Heart left ventricle (tissue), 16 donors: ENCODE results near the gene MEPE. TPM values are rescaled to one million over a fixed set of nuclear protein-coding genes. Genes with fewer than 3 reads are reported as not detected.

Source experiments
- ATAC-seq, 4 donors: fragments of 200-7000 bp; cut with Tn5 transposase; one replicate each; pipeline ENCODE4 v1.9.1; 2020 to 2022; ENCODE audit warnings: moderate library complexity in 4 of 4, mild to moderate bottlenecking in 3 of 4, moderate number of reproducible peaks in 1 of 4
- DNase-seq, 5 donors: peaks; one replicate each; pipeline ENCODE4 v3.0.0-alpha.2; 2020
- H3K27ac ChIP-seq, 12 donors: fragments of 200-600 bp; sonication (generic) in 4 of 12; one replicate each; pipeline versions ENCODE4 v1.5.0 to v1.8.0; 2016 to 2022; ENCODE audit warnings: mild to moderate bottlenecking in 2 of 12
- H3K27me3 ChIP-seq, 9 donors: fragments of 200-600 bp; sonication (generic) in 2 of 9; one replicate each; pipeline versions ENCODE4 v1.5.1 to v1.8.0; 2016 to 2022; ENCODE audit warnings: mild to moderate bottlenecking in 3 of 9
- H3K36me3 ChIP-seq, 9 donors: fragments of 200-600 bp; sonication (generic) in 2 of 9; one replicate each; pipeline versions ENCODE4 v1.5.0 to v1.8.0; 2018 to 2022; ENCODE audit warnings: mild to moderate bottlenecking in 2 of 9
- H3K4me1 ChIP-seq, 12 donors: fragments of 200-600 bp; sonication (generic) in 4 of 12; one replicate each; pipeline versions ENCODE4 v1.5.0 to v1.8.0; 2016 to 2022; ENCODE audit warnings: mild to moderate bottlenecking in 3 of 12
- H3K4me3 ChIP-seq, 12 donors: fragments of 200-600 bp; sonication (generic) in 4 of 12; one replicate each; pipeline versions ENCODE4 v1.5.0 to v1.8.0; 2017 to 2022; ENCODE audit warnings: mild to moderate bottlenecking in 9 of 12, moderate library complexity in 4 of 12
- H3K9me3 ChIP-seq, 12 donors: fragments of 200-600 bp; sonication (generic) in 4 of 12; one replicate each; pipeline versions ENCODE4 v1.5.0 to v1.8.0; 2016 to 2022; ENCODE audit warnings: mild to moderate bottlenecking in 1 of 12
- POLR2A ChIP-seq, 2 donors: fragments of 450-650 bp; IDR thresholded peaks; one replicate each; pipeline ENCODE4 v1.6.1; 2017; ENCODE audit warnings: antibody characterized with exemption in 2 of 2, mild to moderate bottlenecking in 2 of 2, moderate library complexity in 2 of 2
- WGBS, 4 donors: extraction: QIAGEN DNeasy Blood & Tissue Kit in 2 of 4; methylation state at CpG; one replicate each; pipeline versions ENCODE4 v1.1.5 to v1.1.7; 2013 to 2018; 5-methylcytosine and 5-hydroxymethylcytosine counted together
- intact Hi-C, 10 donors: fragments of 100-400 bp; cut with DNase I; formaldehyde crosslinking; loops; one replicate each; pipeline versions ENCODE4 v1.11.1 to v1.14.2; 2022
- polyA plus RNA-seq, 2 donors: library from polyadenylated mRNA; stranded (reverse); fragments of 200-250 nt; gene quantifications; one replicate each; pipeline ENCODE4 v1.2.3, GENCODE V29; 2013
- total RNA-seq, 9 donors: library from RNA; depleted of rRNA in 2 of 9; stranded (reverse); fragments of >200 nt in 2 of 9; fragmentation: NEBNext Ultra II Directional in 3 of 9; extraction: Animal tissue kit (Norgen Biotek cat#: 25700) in 3 of 9; gene quantifications; one replicate each; pipeline versions ENCODE4 v1.1.0 to v1.2.4, GENCODE V29; 2016 to 2023
- TF ChIP-seq, protein P1 (sequence below), 12 donors: fragments of 200-600 bp; sonication (generic) in 4 of 12; IDR thresholded peaks; one replicate each; pipeline versions ENCODE4 v1.5.0 to v1.8.0; 2018 to 2022; ENCODE audit warnings: antibody characterized with exemption in 12 of 12, mild to moderate bottlenecking in 5 of 12
- donor health status: ischemic (EF 13 %, LVEDD 7.1; RV severe dilation, severe dysfunction).
- donor health status: healthy with polysubstance abuse.
- donor health status: DM: no; HTN: yes; CAD: no.
- donor health status: DM: no; HTN: no; CAD: no.
- donor health status: ischemic (EF 25% LVEDD 6.9; RV normal size, moderate dysfunction).
- donor health status: ischemic (EF 25% LVEDD 5.7; RV mildly dilated, moderate dysfunction).
- donor health status: healthy.
- donor health status: DM: yes; HTN: yes; CAD: no.
- donor health status: ischemic (EF 35%, LVEDD 5.7; RV mildly dilated, moderate dysfunction).
- donor health status: nonischemic (EF 11% LVEDD 7.7; RV severe dilation, severe dysfunction).
- donor health status: DM: yes; HTN: yes; CAD: no.
- donor health status: PGD.
- donor health status: ischemic (EF 29% LVEDD 5.4; RV normal size, mild dysfunction).
- donor health status: nonischemic (EF 23%, LVEDD 6.1; RV moderate dilation, normal function).

The MEPE gene
- total and polyA plus RNA-seq, 11 donors: not detected

DNA sequence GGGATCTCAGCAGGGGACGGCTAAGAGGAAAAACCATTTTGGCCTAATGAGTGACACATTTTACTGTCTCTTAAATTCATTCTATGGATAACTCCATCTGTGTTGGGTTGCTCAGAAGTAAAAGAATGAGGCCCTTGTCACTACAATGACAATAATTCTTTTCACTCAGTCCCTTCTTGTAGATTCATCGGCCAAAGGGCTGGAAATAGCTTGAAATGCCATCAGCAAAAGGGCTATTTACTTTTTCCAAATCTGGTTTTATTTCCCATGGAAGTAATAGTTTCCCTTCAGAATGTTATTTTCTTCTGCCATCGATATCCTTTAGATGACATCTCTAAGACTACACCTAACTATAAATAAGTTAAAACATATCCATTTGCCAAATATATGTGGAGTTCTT, 7.4 kb downstream of the MEPE start:
- no peaks in the 10 kb centered on the region for H3K9me3 ChIP-seq
- DNase-seq (no peak), ATAC-seq (no peak)
- intact Hi-C loops: loop anchor here in 9 of 10 donors (2.0 to 10.0 kb wide), 6 partner anchors 161 to 565 kb away; no protein-coding TSS in a partner anchor
- H3K4me3 ChIP-seq: no peak overlapping the region
- H3K4me1 ChIP-seq: peaks cover 0 to 36% (median 8%) of the 10 kb centered on the region in 12 donors
- no peaks in the 10 kb centered on the region for H3K36me3 ChIP-seq
- no peak for TF ChIP-seq POLR2A (IDR thresholded peaks at IDR 0.05)
- TF ChIP-seq, protein P1, sequence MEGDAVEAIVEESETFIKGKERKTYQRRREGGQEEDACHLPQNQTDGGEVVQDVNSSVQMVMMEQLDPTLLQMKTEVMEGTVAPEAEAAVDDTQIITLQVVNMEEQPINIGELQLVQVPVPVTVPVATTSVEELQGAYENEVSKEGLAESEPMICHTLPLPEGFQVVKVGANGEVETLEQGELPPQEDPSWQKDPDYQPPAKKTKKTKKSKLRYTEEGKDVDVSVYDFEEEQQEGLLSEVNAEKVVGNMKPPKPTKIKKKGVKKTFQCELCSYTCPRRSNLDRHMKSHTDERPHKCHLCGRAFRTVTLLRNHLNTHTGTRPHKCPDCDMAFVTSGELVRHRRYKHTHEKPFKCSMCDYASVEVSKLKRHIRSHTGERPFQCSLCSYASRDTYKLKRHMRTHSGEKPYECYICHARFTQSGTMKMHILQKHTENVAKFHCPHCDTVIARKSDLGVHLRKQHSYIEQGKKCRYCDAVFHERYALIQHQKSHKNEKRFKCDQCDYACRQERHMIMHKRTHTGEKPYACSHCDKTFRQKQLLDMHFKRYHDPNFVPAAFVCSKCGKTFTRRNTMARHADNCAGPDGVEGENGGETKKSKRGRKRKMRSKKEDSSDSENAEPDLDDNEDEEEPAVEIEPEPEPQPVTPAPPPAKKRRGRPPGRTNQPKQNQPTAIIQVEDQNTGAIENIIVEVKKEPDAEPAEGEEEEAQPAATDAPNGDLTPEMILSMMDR (IDR thresholded peaks at IDR 0.05): no peak
- H3K27ac ChIP-seq: peak overlapping the region in 1 of 12 donors; percentile 34
- WGBS, 4 donors: 82 to 91% (median 83%) methylated on average over 3 of the region's 3 CpGs
- no peaks in the 10 kb centered on the region for H3K27me3 ChIP-seq

GRCh38 chr4:87843936-87844335, 11.2 kb downstream of the MEPE start:
- no peaks in the 10 kb centered on the region for H3K27me3 ChIP-seq
- DNase-seq (no peak), ATAC-seq (peak; percentile 86 to 98 (median 94))
- intact Hi-C loops: loop anchor here in 9 of 10 donors (10.0 kb wide), 5 partner anchors 379 to 569 kb away; no protein-coding TSS in a partner anchor
- TF ChIP-seq, protein P1 (IDR thresholded peaks at IDR 0.05): no peak
- TF ChIP-seq POLR2A (IDR thresholded peaks at IDR 0.05): no peak
- H3K36me3 ChIP-seq: no peaks in the 10 kb centered on the region
- peak overlapping the region in 4 of 12 donors; percentile 1 to 84 (median 55) for H3K27ac ChIP-seq
- H3K4me1 ChIP-seq: peaks cover 0 to 31% (median 9%) of the 10 kb centered on the region in 12 donors
- WGBS, 4 donors: 13 to 33% (median 29%) methylated on average over 3 of the region's 3 CpGs
- H3K9me3 ChIP-seq: no peaks in the 10 kb centered on the region
- H3K4me3 ChIP-seq: no peak overlapping the region

DNA sequence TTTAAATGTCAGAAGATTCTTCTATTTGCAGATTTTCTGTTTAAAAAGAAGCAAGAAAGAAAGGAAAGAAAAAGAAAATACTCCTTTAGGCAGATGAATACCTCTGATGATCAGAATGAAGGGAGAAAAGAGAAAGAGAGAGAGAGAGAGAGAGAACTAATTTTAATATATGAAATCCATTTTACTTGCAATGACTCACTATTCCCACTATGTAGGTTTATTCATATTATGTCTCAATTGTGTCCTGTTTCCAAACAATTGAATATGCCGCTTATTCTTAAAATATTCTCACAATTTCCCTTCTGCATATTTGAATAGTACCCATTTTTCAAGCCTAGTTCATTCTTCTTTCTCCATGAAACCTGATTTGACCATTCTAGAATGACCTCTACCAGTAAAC, 11.7 kb downstream of the MEPE start:
- Histone ChIP-seq H3K4me3 (no peak overlapping the region), H3K27me3 (no peaks in the 10 kb centered on the region), H3K4me1 (peaks cover 0 to 32% (median 9%) of the 10 kb centered on the region in 12 donors), H3K9me3 (no peaks in the 10 kb centered on the region), H3K27ac (peak overlapping the region in 4 of 12 donors; percentile 1 to 84 (median 55)), H3K36me3 (no peaks in the 10 kb centered on the region)
- no peak for TF ChIP-seq POLR2A (IDR thresholded peaks at IDR 0.05)
- TF ChIP-seq, protein P1 (IDR thresholded peaks at IDR 0.05): no peak
- intact Hi-C loops: loop anchor here in 9 of 10 donors (10.0 kb wide), 5 partner anchors 380 to 570 kb away; no protein-coding TSS in a partner anchor
- WGBS, 4 donors: 0 to 91% (median 86%) methylated on average over 1 of the region's 1 CpG
- no peak for DNase-seq
- ATAC-seq: no peak

DNA sequence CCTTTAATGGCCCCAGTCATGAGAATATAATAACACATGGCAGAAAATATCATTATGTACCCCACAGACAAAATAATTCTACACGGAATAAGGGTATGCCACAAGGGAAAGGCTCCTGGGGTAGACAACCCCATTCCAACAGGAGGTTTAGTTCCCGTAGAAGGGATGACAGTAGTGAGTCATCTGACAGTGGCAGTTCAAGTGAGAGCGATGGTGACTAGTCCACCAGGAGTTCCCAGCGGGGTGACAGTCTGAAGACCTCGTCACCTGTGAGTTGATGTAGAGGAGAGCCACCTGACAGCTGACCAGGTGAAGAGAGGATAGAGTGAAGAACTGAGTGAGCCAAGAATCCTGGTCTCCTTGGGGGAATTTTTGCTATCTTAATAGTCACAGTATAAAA, 13.5 kb downstream of the MEPE start:
- intact Hi-C loops: loop anchor here (2.0 to 10.0 kb wide), 10 partner anchors 299 to 571 kb away; no protein-coding TSS in a partner anchor
- Histone ChIP-seq H3K27me3 (no peaks in the 10 kb centered on the region), H3K4me1 (peaks cover 0 to 43% (median 9%) of the 10 kb centered on the region in 12 donors), H3K36me3 (no peaks in the 10 kb centered on the region), H3K27ac (no peak overlapping the region), H3K9me3 (no peaks in the 10 kb centered on the region), H3K4me3 (no peak overlapping the region)
- DNase-seq: no peak
- 91 to 97% (median 95%) methylated on average over 5 of the region's 5 CpGs for WGBS, 4 donors
- no peak for ATAC-seq
- TF ChIP-seq, protein P1 (IDR thresholded peaks at IDR 0.05): no peak
